ENCODE results near the gene C6orf136.

DNA sequence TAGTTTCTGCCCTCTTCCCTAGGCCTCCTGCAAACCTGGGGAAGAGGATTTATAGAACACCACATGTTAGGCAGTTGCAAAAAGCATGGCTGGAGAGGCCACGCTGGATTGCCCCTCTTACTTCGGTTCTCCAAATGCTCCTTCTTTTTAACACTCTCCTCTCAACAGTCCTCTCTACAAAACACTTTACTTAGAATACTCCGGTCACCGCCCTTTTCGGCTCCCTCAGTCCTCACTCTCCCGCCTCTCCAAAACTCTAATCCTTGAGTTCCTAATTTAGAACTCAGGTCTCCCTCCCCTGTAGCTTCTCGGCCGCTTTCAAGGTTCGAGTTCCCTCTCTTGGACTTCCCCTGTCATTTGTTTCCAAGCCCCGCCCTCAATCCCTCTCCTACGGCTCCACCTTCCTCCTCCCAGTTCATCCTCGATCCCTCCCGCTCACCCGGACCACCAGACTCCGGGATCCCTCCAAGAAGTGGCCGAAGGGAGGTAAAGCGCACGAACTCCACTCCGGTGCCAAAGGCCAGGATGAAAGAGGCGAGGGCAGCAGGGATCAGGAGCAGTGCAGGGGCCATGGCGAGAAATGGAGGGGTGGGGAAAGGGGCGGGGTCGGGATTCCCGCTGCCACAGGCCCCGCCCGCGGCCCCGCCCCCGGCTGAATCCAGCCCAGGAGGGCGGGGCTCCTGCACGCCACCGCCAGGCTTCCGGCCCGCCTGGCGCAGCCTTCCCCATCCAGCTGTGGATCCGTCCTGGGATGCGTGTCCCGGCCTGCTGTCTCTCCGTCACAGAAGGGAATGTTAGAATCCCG, 43.7 kb downstream of the C6orf136 start, which contains the start of gene NRM:
- no peak for TF ChIP-seq YY1 (IDR thresholded peaks at IDR 0.05; ENCODE audit: insufficient read depth, insufficient read length)
- no peak for TF ChIP-seq SUZ12 (IDR thresholded peaks at IDR 0.05; ENCODE audit: extremely low read depth, insufficient read depth, insufficient read length)
